HG03469 (cell line): ENCODE results near the gene SYNE2.
A peak's percentile ranks its signal among the peaks of the same experiment; 100 is the strongest.
"Not testable (repeated sequence)": the region's sequence is repeated elsewhere in the genome, so short reads cannot be mapped to it uniquely, and the experiment has no call there.

Experiments
- ATAC-seq: cut with Tn5 transposase; IDR thresholded peaks from one replicate; pipeline ENCODE4 v1.9.1; 2021; ENCODE audit warnings: mild to moderate bottlenecking, moderate library complexity, moderate number of reproducible peaks; ENCODE audit not compliant: unreplicated experiment

SYNE2 gene

DNA sequence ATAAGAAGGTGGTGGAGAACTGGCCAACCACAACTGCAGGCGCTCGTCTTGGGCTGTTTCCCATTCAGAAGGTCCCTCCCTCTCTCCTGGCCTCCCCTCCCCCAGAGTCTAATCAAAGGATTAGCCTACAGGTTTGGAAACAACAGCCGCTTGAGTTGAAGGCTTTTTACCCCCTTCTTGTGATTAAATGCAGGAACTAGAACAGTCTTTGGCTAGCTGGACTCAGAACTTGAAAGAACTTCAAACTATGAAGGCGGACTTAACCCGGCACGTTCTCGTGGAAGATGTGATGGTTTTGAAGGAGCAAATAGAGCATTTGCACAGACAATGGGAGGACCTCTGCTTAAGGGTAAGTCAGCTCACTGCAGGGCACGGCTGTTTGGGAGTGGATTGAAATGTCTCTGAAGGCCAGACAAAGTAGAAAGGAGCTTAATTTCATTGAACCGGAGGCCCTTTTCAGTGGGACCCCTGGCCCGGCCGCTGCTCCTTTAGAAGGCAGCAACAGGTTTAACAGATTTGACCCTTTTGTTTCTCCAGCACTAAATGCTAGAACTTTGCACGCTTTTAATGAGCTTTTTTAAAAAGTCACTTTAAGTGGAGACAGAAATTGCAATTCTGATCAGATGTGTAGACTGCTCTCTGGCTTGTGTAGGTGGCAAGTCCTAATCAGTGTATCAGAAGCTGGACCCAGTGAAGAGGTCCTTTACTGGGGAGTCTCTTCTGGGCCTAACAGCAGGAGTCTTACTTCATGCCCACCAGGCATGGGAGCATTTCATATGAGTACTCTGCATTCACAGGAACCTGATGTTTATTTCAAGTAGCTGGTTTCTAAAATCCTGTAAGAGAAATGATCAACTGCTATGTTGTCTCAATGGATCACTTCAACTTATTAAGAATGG lies 333.7 kb downstream of the SYNE2 start:
- ATAC-seq = no peak

DNA sequence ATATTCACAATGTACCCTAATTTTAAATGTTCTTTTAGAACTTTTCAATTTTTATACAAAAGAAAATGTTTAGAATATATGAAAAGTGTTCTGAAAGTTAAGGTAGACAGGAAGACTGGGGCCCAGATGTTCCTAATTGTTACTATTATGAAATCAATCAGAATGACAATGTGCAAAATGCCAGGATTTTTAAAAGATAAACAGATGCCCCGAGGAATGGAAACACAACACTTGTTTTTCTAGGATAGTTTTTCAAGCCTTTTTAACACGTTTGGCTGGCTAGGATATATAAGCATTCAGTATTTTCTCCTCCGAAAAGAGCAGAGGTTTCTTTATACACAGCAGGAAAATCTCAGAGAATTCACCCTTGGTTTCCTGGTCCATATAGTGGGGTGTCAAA lies 334.5 kb downstream of the SYNE2 start:
- no peak for ATAC-seq

DNA sequence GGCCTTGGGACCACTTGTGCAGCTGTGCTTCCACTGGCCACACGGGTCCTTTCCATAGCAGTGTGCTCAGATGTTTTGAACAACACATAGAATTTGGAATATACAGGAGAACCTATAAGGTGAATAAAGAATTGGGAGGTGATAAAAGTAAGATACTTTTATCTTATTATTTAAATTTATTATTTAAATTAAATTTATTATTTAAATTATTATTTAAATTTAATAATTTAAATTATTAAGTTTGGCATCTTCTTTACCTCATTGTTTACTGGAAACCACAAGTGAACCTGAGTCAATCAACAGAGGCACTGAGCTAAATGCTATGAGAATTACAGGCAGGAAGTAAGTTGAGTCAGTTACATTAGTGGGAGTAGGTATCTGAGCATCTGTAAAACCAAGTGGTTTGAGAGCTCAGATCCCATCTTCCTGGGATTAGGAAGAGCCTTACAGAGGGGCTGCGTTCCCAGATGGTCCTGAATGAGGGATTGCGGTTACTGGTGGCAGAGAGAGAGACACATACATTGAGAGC lies 338.2 kb downstream of the SYNE2 start:
- no peak for ATAC-seq

DNA sequence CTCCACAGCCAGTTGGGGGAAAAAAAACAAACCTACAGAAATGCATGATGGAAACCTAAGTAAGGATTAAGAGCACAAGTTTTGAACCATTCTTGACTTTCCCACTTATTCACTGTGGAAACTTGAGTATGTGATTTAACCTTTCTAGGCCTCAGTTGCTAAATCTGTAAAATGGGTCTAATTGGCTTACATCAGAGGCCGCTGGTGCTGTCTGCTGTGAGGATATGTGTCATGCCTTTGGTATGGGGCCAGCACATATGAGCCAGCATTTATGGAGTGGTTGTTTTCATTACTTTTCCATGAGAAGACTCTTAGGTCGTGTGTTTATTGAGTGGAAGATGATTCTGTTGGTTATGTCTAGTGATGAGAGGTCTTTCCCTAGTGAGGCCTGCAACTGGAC lies 339.0 kb downstream of the SYNE2 start:
- ATAC-seq = no peak

DNA sequence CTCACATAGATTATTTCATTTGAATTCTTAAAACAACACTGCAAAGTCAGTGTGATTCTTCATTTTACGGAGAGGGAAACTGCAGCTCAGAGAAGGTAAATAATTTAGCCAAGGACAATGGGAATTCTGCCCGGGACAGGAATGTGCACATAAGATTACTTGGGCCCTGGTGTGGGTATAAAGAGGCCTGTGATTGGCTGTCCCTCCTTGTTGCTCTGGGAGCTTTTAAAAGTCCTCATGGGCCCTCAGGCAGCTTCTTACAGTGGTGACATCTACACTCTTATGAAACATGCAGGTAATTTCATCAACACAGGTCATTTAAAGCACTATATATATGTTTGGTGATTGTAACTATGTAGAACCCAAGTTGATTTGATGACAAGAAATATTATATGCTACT lies 341.0 kb downstream of the SYNE2 start:
- no peak for ATAC-seq

DNA sequence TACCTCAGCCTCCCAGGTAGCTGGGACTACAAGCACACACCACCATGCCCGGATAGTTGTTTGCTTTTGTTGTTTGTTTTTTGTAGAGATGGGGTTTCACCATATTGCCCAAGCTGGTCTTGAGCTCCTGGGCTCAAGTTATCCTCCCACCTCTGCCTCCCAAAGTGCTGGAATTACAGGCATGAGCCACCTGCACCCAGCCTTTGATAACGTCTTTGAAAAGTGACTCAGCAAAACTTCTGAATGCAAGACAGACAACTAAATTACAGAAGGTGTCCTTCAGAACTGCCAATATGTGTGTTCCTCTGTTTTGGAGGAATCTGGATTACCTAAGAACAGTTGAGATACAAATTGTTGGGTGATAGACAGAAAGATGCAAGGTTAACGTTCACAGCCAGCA lies 341.6 kb downstream of the SYNE2 start:
- ATAC-seq = no peak

DNA sequence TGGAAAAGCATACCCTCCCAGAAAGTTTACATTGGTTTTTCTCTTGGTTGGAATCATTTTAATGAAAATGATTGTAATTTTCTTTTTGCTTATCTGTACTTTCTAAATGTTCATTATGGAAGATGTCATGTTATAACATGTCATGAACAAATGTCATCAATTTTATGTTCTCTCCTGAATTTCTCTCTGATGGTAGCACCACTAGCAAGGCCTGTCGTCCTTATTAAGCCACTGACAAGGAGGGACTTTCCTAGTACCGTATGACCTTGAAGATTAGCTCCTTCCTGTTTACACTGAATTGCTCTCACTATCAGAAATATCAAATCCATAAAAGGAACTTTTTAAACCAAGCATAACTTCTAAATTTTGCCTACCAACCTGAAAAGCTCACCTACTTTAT lies 342.4 kb downstream of the SYNE2 start:
- ATAC-seq = no peak

DNA sequence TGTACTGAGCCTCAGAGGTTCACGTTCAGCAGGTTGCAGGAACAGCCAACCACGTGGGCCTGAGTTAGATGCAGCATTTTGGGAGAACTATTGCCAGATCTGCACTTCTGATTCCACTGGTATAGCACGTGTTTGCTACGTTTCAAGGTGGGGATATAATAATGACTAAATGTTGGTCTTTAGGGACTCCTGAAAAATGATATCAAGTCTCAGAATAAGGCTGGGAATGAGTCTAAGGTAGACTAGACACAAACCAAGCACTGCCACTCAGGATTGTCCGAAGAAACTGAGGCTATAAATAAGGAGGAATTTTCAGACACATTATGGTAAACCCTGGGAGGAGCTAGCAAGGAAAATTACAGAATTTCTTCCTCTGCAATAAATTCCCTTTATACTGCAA lies 343.3 kb downstream of the SYNE2 start:
- no peak for ATAC-seq

DNA sequence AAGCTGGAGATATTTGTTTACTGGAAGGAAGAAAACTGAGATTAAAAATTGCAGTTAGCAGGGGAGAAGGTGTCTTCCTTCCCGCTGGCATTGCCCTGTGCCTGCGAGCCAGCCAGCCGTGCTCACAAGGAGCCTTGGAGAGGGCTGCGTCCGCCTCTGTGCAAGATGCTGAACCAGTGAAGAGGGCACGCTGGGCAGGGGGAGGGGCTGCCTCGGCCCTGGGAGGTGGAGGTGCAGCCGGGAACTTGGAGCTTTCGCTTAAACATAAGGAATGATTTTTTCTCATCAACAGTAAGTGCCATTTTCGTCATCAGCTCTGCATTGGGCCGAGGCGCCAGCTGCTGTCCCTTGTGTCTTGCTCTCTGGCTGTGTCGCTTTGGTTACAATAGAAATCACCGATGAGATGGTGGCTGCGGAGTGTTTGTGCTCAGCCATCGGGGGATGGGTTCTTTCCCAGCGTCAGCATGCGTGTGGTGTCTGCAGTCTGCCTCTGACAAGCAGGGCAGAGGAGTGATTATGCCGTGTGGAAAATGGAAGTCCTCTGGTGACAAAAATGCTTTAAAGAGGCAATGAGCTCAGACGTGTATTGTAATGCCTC lies 344.1 kb downstream of the SYNE2 start:
- peak; percentile 54 for ATAC-seq

DNA sequence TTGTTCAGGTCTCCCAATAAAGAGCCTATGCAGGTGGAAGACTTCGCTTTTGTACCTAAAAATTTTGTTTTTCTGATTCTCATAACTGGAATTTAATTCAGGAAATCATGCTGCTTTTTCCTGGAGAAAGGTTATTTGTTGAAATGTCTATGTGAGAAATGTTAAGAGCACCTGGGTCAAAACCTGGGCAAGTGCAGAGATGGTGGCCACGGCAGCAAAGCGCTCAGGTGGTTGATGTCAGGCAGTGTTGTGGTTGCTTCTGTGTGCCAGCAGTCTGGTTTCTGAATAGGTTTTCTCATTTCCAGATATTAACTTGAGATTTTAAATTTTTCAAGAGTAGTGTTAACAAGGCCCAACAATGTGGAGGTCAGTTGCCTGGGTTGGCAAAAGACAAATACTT lies 345.2 kb downstream of the SYNE2 start:
- no peak for ATAC-seq

DNA sequence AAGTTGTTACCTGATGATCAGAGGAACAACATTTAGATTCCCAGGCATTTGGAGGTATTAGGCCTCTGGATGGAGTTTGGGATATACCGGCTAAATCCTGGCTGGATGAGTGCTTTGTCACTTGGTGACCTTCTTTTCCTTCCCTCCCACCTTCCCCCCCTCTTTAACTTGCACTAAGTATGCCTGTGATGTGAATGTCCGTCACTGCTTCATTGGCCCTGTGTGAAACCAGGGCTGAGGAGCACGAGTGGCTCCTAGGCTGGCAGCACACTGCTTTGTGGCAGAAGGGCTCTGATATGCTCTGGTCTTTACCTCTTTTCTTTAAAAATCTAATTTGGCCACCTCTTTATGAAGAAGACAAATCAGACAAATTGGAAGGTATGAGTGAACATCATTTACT lies 345.7 kb downstream of the SYNE2 start:
- no peak for ATAC-seq

DNA sequence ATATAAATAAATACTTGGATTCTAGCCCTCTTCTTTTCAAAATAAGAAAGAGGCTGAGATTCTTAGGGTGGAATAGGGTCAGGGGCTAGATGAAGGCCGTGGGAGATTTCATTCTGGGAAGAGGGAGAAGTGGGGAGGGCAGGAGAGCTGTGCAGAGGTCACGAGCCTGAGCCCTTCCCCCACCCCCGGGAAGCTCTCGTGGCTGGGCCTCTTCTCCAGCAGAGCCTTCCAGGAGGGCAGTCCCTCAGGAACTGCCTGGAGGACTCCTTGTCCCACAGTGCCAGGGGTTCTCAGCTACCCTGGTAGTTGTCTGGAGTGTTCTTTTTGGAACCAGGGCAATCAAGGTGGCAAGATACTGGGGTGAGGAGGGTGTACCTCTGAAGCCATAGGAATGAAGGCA lies 347.4 kb downstream of the SYNE2 start:
- ATAC-seq = no peak

DNA sequence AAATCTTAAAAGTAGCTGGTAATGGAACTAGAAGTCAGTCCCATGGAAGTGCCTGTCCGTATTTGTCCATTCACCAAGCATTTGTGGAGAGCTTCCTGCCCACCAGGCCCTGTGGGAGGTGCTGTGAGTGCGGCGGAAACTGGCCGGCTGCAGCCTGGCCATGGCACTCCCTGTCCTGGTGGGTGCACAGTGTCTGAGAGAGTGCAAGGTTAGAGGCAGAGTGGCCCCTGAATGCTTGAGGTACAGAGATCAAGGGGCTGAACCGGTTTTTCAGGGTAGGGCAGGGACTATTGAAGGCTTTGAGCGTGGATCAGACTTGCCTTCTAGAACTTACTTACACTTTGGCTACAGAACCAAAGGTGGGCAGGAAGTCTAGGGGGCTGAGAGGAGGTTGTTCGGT lies 348.5 kb downstream of the SYNE2 start:
- ATAC-seq = no peak

DNA sequence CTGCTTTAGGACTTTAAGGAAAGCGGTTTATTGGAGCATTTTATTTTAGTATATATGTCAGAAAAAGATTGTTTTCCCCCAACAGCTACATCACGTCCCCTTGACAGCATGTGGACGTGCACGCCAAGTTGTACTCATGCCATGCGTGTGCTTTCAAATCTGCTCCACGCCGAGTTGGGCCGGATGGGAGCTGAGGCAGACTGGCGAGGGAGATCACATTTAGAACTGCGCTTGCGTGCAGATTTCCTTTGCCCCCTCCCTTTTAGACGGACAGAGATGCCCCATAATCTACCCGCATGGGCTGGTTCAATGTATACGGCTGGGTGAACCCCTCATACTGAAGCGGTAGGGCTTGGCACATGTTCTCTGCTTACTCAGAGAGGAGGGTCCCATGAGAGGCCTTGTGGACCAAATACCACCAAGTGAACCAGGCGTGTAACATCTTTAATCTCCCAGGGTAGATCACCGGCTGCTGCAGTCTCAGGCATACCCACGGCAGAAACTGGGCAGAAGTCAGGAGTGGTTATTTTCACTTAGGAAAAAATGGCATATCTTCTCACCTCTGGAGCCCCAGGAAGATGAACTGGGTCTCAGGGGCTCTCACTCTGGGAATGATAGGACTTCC lies 349.2 kb downstream of the SYNE2 start:
- ATAC-seq = no peak

DNA sequence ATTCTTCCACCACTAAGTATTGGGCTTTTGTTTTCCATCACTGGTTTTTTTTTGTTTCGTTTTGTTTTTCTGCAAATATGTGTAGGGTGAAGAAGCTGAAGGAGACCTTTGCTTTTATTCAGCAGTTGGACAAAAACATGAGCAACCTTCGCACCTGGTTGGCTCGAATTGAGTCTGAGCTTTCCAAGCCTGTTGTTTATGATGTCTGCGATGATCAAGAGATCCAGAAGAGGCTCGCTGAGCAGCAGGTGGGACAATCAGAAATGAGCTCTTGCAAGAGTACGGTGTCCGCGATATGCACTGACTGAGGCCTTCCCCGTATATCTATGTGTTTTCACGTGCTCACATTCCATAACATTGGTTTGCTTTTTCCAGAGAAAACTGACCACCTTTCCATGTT lies 349.9 kb downstream of the SYNE2 start:
- no peak for ATAC-seq

DNA sequence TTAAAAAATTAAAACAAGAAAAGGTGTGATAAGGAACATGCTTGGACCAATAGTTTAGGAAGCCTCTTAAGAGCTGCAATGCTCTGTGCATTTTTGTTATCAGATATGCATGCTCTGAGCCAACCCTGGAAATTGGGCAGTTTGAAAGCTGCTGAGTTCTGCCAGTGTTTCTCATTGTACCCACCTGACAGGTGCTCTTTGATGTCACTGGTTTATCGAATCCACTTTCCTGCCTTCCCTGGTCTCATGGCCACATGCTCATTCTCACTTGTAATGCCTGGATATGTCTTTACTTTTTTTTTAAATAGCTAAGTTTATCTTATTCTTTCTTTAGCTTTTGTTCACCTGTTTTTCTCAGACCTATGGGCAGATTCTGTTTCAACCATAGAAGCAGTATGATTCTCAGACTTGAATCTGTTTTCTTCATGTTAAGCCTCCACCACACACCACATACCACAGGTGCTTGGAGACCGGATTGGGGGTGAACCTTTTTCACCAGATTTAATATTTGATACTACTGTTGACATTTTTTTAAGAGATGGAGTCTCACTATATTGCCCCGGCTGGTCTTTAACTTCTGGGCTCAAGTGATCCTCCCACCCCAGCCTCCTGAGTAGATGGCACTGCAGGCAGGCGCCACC lies 350.7 kb downstream of the SYNE2 start:
- no peak for ATAC-seq

DNA sequence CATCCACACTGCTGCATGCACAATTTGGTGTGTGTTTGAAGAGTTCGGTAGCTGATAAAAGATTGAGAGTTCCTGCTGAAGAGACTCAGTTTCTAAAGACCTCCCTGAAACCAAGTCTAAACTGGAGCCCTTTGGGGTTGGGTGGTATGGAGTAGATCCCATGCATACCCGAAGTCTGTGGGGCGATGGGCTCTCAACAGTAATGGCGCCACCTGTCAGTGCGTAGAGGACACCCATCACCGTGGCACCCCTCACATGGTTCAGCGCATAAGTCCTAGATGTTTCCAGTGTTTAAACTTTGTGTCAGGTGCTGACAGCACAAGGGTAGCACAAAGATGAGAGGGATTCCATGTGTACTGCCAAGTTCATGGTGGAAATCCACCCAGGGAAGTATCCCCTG lies 355.5 kb downstream of the SYNE2 start:
- no peak for ATAC-seq

DNA sequence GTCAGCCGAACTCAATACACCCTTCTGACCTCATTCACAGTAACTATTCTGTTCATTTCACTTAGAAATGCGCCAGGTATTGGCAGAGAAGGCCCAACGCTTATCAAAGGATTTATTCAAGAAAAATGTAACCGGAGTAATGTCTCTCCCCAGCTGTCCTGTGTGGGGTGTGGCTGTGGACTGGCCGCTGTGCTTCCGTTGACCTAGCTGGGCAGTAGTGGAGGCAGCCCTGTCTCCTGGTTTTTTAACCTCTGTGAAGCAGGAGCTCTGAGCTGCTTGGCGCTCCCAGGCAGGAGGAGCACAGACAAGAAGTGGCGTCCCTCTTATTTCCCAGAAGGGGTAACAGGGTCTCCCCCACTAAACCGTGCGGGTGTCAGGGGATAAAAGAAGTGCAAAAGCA lies 356.2 kb downstream of the SYNE2 start:
- no peak for ATAC-seq

DNA sequence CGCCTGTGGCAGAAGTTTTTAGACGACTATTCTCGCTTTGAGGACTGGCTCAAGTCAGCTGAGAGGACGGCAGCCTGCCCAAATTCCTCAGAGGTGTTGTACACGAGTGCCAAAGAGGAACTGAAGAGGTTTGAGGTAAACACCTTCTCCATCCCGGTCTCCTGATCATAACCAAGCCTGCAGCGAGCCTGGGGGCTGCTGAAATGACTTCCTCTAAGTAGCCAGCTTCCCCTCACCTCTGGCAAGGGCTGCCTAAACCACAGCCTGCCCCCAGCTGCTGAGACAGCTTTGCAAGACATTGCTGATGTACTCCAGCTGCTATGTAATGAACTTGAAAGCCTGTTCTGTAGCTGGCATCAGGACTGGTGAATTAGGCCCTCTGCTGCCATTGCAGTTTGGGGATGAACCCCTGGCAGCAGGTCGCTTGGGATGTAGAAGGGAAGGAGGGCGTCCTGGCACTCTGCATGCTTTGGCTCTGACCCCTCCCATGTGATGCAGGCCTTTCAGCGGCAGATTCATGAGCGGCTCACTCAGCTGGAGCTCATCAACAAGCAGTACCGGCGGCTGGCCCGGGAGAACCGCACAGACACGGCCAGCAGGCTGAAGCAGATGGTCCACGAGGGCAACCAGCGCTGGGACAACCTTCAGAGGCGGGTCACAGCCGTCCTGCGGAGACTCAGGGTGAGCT lies 356.8 kb downstream of the SYNE2 start:
- ATAC-seq = peak; percentile 77

DNA sequence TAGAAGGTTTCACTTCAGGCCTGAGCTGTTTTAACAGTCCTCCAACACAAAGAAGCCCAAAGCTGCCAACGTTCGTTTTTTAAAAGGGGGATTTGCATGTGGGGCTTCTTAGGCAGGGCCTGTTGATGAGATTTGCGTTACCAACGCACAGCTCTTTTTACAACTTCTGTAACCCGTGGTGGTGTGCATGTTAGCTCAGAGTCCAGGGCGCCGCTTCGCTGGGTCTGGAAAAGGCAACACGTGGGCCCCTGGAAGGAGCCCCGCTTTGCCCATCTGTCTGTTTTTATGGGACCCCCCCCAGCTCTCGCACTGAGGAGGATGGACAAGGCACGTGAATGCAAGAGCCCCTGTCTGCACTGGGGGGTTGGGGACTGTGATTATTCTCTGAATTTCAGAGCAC lies 357.4 kb downstream of the SYNE2 start:
- ATAC-seq = no peak

DNA sequence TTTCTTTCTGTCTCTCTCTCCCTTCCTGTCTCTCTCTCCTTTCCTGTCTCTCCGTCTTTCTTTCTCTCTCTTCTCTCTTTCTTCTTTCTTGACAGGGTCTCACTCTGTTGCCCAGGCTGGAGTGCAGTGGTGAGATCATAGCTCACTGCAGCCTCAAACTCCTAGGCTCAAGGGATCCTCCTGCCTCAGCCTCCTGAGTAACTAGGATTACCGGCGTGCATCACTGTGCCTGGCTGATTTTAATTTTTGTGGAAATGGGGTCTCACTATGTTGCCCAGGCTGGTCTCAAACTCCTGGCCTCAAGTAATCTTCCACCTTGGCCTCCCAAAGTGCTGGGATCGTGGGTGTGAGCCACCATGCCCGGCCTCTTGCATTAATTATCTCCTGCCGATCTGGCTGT lies 358.1 kb downstream of the SYNE2 start:
- ATAC-seq = not testable (repeated sequence)
